Measurements from ENCODE around the gene CLDN2. TPM values are rescaled to one million over a fixed set of nuclear protein-coding genes. Genes with fewer than 3 reads are reported as not detected.
A peak's percentile ranks its signal among the peaks of the same experiment; 100 is the strongest.

The CLDN2 gene
- total and polyA plus RNA-seq, 2 of the 13 experiments (the other 11 are each of a cell fraction or from before 2014, with no cell fraction given): 1.3 to 1.5 TPM

GRCh38 chrX:106874075-106874474 lies 46.1 kb upstream of the CLDN2 start (continued):
- TF ChIP-seq ZBTB7A (CRISPR knock-in tag; IDR thresholded peaks at IDR 0.05) (no peak), ZNF496 (CRISPR knock-in tag; IDR thresholded peaks at IDR 0.05; ENCODE audit: insufficient replicate concordance) (no peak), SRSF1 (optimal IDR thresholded peaks at IDR 0.05; ENCODE audit: low read depth, low read length) (no peak)

DNA sequence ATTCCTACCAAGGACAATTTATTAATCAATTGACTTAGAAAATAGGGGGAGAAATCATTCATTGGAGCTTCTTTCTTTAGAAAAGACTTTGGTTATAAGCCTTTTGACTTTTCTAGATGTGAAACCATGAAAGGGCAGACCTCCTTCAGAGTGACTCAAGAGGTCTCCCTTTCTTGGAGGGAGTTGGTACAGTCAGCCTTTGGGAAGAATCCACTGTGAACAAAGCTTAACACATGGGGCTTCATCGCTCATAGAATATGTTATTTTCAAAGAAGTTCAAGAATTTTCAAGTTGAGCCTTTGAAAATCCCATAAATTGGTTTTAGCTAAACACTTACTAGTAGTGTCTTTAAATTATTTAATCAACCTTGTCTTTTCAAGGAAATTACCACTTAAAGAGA lies 45.1 kb upstream of the CLDN2 start:
- Histone ChIP-seq H3K4me3 (replicated peaks in 1 of 3; ENCODE audit: insufficient read depth in 1 of 3, low read depth in 2 of 3, low read length in 3 of 3) (no peak overlapping the region), H3K9ac (ENCODE audit: insufficient read depth, low read depth, low read length) (no peak overlapping the region), H3K27ac (ENCODE audit: extremely low read length, insufficient read depth, low read length) (no peak overlapping the region), H3K4me1 (ENCODE audit: insufficient read depth, low read length) (no peaks in the 10 kb centered on the region), H2AFZ (ENCODE audit: low read length) (no peak overlapping the region), H4K20me1 (ENCODE audit: insufficient read depth, low read length) (no peaks in the 10 kb centered on the region), H3K79me2 (ENCODE audit: insufficient read depth, low read length) (no peaks in the 10 kb centered on the region), H3K9me3 (ENCODE audit: low read length) (no peaks in the 10 kb centered on the region), H3K36me3 (replicated peaks in 1 of 2; ENCODE audit: control insufficient read depth in 1 of 2, insufficient read depth in 2 of 2, low read length in 2 of 2) (no peaks in the 10 kb centered on the region; a peak in 1 of 5 replicates), H3K27me3 (ENCODE audit: control insufficient read depth in 1 of 2, insufficient read depth in 2 of 2, low read length in 2 of 2) (no peaks in the 10 kb centered on the region), H3K4me2 (ENCODE audit: low read depth, low read length) (no peak overlapping the region)
- no TSS peak for BruUV-seq (replicated peaks)
- CTCF ChIA-PET (ENCODE audit: low intra/inter-chr PET ratio, low total read pairs): no interaction called here
- intact Hi-C loops (cut with micrococcal nuclease; ENCODE audit: unreplicated experiment): no loop called here
- ATAC-seq (no peak), FAIRE-seq (peak; percentile 47), DNase-seq (ENCODE audit: low spot score) (no peak)
- POLR2A ChIA-PET: no interaction called here
- WGBS (ENCODE audit: low lambda C conversion rate): 100% methylated on average over 1 of the region's 1 CpG
- no peak for TF ChIP-seq SIX4 (CRISPR knock-in tag; IDR thresholded peaks at IDR 0.05)
- no peak for TF ChIP-seq ZNF263 (CRISPR knock-in tag; IDR thresholded peaks at IDR 0.05)
- TF ChIP-seq FOXP1 (IDR thresholded peaks at IDR 0.05): no peak
- TF ChIP-seq FOXP1 (CRISPR knock-in tag; IDR thresholded peaks at IDR 0.05): no peak
- TF ChIP-seq, protein P1, sequence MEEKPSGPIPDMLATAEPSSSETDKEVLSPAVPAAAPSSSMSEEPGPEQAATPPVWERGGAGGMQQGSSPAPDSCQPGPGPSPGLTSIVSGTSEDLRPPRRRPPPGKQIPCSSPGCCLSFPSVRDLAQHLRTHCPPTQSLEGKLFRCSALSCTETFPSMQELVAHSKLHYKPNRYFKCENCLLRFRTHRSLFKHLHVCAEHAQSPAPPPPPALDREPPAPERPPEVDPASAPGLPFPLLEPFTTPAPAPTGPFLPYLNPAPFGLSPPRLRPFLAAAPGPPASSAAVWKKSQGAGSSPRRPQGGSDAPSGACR (CRISPR knock-in tag; IDR thresholded peaks at IDR 0.05): no peak
- TF ChIP-seq ZNF431 (CRISPR knock-in tag; IDR thresholded peaks at IDR 0.05; ENCODE audit: borderline replicate concordance, low read depth): no peak
- TF ChIP-seq YY1 (IDR thresholded peaks at IDR 0.05; ENCODE audit: insufficient read depth, insufficient replicate concordance, low read depth, low read length): no peak
- no peak for TF ChIP-seq ZNF256 (CRISPR knock-in tag; conservative IDR thresholded peaks at IDR 0.05)
- no peak for TF ChIP-seq ZFP36L2 (CRISPR knock-in tag; IDR thresholded peaks at IDR 0.05)
- no peak for TF ChIP-seq ZNF331 (CRISPR knock-in tag; IDR thresholded peaks at IDR 0.05)
- no peak for TF ChIP-seq ELF1 (CRISPR knock-in tag; IDR thresholded peaks at IDR 0.05)
- TF ChIP-seq NBN (conservative IDR thresholded peaks at IDR 0.05): no peak
- no peak for TF ChIP-seq FOXJ3 (CRISPR knock-in tag; IDR thresholded peaks at IDR 0.05; ENCODE audit: borderline replicate concordance)
- TF ChIP-seq CBFB (CRISPR knock-in tag; IDR thresholded peaks at IDR 0.05): no peak
- TF ChIP-seq SETDB1 (CRISPR knock-in tag; IDR thresholded peaks at IDR 0.05; ENCODE audit: borderline replicate concordance): no peak
- no peak for TF ChIP-seq NAIF1 (CRISPR knock-in tag; IDR thresholded peaks at IDR 0.05; ENCODE audit: borderline replicate concordance)
- TF ChIP-seq ZNF329 (CRISPR knock-in tag; IDR thresholded peaks at IDR 0.05; ENCODE audit: low read depth): no peak
- in situ Hi-C loops (cut with HindIII; ENCODE audit: extremely low pct_ligation_motif_present, low pct_unique_long_range_greater_than_20kb): no loop called here

All from HepG2 (cell line).